ENCODE measurements around the gene NR3C1.

DNA sequence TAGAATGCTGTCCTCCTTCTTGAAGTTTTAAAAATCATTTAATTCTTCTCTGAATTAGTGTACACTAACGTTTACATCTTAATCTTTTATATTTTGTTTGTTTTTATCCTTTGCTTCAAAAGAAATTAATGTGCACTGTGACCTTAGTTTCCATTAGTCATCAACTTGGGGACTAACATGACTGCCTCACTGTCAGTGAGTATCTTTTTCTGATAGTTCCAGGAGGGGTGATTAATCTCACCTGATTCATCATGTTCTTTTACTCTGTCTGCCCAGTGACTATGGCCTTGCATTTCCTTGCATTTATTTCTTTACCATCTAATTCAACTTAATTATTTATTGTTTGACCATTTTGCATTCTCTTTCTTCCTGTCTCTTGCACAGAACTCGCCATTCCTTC is 33.4 kb upstream of the NR3C1 start:
- TF ChIP-seq, protein P1, sequence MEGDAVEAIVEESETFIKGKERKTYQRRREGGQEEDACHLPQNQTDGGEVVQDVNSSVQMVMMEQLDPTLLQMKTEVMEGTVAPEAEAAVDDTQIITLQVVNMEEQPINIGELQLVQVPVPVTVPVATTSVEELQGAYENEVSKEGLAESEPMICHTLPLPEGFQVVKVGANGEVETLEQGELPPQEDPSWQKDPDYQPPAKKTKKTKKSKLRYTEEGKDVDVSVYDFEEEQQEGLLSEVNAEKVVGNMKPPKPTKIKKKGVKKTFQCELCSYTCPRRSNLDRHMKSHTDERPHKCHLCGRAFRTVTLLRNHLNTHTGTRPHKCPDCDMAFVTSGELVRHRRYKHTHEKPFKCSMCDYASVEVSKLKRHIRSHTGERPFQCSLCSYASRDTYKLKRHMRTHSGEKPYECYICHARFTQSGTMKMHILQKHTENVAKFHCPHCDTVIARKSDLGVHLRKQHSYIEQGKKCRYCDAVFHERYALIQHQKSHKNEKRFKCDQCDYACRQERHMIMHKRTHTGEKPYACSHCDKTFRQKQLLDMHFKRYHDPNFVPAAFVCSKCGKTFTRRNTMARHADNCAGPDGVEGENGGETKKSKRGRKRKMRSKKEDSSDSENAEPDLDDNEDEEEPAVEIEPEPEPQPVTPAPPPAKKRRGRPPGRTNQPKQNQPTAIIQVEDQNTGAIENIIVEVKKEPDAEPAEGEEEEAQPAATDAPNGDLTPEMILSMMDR (optimal IDR thresholded peaks at IDR 0.05 in 1 of 3, IDR thresholded peaks at IDR 0.05 in 1 of 3, conservative IDR thresholded peaks at IDR 0.05 in 1 of 3; ENCODE audit: extremely low read depth in 1 of 3, insufficient read depth in 2 of 3, low read length in 3 of 3) = no peak
- TF ChIP-seq EZH2 (IDR thresholded peaks at IDR 0.05; ENCODE audit: low read length) = no peak

Measured in keratinocyte (primary cell).